ENCODE data around the gene CHL1.

- TF ChIP-seq POLR2A (IDR thresholded peaks at IDR 0.05; ENCODE audit: low read length) = no peak
- TF ChIP-seq GATA1 (IDR thresholded peaks at IDR 0.05; ENCODE audit: low read depth, low read length) = no peak
Measured at GRCh38 chr3:278300-279064, 81.9 kb downstream of the CHL1 start.

Data from erythroblast (primary cell).